ENCODE measurements around the gene HELZ2.

Gene HELZ2

DNA sequence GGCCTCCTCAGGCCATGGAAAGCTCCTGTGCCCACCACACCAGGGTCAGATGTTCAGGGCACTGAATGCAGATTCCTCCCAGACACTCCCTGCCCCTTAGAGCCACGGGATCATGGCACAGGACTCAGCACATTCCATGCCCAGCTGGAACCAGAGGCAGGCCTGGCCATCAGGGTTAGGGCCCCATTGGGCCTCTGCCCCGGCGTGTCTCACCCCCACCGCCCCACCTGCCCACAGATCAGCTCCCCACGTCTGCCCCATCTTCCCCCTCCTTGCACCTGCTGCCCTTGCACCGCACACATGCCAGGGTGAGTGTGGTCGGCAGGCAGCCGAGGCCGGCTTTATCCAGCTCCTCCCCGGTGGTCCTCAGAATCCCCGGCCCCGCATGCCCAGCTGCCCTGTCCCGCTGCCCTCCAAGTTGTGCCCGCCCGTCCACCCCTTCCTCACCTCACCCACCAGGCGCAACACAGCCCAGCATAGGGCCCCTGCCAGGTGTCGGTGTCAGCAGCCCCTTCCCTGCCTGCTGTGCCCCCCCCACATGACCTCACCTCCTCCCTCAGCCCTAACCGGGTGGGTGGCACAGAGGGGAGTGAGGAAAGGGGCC lies 24.3 kb downstream of the HELZ2 start:
- DNase-seq = no peak

DNA sequence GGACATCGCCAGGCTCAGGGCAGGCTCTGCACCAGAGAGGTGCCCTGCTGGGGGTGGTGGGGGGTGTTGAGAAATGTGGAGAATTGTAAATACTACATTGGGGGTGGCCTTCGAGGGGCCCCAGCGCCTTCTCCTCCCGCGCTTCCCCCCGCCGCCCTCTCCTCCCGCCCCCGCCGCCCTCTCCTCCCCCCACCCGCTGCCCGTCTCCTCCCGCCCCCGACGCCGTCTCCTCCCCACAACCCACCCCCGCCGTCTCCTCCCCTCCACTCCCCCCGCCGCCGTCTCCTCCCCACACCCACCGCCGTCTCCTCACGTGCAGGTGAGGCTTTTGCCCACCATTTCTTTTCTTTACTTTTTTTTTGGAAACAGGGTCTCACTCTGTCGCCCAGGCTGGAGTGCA lies 25.0 kb downstream of the HELZ2 start:
- no peak for DNase-seq

- DNase-seq = no peak
These were observed 25.5 kb downstream of the HELZ2 start for GRCh38 chr20:63548542-63548941.

- no peak for DNase-seq
These were observed 26.1 kb downstream of the HELZ2 start, which contains the start of gene SRMS for GRCh38 chr20:63547725-63548480. TSS of gene SRMS (minus strand) at chr20:63547749. CDS start at chr20:63547463, 286 bp downstream.

- DNase-seq = no peak
These were observed 26.9 kb downstream of the HELZ2 start for GRCh38 chr20:63546956-63547724.

DNA sequence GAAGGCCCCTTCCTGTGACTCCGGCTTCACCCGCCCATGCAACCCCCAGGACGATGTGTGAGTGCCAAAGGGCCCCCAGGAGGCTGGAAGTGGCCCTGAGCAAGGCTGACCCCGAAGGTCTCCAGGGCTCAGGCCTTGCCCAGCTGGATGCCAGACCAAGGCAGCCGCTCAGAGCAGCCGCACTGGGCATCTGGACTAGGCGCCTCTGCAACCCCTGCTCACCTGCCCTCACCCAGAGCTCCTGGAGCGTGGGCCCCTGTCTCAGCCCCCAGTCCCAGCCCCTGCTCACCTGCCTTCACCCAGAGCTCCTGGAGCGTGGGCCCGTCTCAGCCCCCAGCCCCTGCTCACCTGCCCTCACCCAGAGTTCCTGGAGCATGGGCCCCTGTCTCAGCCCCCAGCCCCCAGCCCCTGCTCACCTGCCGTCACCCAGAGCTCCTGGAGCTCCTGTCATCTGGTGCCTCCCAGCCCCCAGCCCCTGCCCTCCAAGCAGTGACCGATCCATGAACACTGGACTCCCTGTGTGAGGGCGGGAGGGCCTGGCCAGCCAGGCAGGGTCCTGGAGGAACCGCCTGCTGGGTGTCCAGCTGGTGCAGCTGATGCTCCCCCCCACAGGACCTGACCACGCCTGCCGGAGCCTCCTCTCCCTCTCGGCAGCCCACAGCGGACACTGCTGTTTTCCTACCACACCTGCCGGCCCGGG lies 27.6 kb downstream of the HELZ2 start:
- no peak for DNase-seq

GRCh38 chr20:63545814-63546213 lies 28.2 kb downstream of the HELZ2 start:
- no peak for DNase-seq

- no peak for DNase-seq
These were observed 29.0 kb downstream of the HELZ2 start for GRCh38 chr20:63544958-63545516.

DNA sequence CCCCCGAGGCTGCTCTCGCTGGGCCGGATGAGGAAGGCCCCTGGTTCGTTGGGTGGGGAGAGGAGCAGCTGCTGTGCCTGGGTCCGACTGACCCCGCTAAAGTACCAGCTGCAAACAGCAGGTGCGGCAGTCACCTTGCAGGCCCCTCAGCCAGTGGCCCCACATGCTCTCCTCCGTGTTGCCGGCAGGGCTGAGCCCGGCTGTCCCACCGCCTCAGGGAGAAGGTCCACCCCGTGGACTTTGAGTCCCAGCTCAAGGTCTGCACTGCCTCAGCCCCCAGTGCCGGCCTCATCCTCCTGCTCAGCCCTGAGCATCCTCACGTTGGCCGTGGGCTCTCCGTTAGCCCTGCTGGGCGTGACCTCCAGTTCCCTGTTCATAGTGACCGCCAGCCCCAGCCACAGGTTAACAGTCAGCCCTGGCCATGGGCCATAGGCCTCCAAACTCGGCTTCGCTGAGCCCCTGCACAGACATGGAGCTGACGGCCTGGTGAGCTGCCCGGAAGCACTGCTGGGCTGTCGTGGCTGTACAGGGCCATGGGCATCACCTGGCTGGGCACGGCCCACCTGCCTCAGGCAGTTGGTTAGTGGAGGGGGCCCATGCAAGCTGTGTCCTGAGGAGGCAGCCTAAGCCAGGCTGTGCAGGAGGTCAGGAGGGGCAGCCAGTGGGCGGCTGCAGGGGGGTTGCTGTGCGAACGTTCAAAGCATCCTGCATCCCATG lies 29.6 kb downstream of the HELZ2 start:
- DNase-seq = no peak

DNA sequence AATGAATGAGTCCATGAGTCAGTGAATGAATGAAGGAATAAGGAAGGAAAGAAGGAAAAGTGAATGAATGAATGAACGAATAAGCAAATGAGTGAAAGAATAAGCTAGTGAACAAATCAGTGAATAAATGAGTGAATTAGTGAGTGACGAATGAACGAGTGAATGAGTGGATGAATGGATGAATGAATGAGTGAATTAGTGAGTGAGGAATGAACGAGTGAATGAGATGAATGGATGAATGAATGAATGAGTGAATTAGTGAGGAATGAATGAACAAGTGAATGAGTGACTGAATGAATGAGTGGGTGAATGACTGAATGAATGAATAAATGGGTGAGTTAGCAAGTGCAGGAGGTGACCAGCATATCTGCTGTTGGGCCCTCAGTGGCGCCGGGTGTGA lies 30.3 kb downstream of the HELZ2 start:
- no peak for DNase-seq

- DNase-seq = no peak
These were observed 30.9 kb downstream of the HELZ2 start for GRCh38 chr20:63543131-63543530.

DNA sequence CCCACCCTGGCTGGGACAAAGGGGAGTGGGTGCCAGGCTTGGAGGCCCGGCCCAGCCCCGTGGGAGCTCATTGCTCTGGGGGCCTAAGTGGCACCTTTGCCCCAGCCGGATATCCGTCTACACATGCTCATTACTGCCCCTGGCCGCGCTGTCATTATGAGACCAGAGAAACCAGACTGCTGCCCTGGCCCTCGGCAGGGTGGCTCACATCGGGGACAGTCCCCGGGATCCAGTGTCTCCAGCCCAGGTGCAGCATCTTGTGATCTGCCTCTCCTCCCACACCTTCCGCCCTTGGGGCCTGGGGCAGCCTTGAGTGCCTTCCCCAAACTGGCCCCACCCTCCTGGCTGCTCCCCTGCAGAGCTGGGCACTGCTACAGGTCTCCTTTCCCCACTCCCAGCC lies 31.3 kb downstream of the HELZ2 start:
- no peak for DNase-seq

DNA sequence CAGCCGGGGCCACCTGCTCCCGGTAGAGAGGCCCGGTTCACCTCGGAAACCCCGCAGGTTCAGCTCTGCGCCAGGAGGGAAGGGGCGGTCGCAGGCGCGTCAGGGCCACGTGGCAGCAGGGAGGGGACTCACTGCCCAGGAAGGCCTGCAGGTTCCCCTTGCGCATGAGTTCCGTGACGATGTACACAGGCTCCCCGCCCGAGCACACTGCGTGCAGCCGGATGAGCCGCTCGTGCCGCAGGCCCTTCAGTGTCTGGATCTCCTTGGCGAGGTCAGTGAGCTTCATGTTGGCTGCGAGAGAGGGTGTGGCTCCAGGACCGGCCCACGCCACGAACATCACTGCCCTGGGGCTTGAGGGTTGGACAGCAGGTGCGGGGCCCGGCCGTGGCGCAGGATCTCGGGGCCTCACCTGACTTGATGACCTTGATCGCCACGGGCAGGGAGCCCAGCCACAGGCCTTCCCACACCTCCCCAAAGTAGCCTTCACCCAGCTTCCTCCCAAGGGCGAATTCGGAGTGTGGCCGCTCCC lies 31.9 kb downstream of the HELZ2 start:
- DNase-seq = no peak

- DNase-seq = no peak
These were observed 32.7 kb downstream of the HELZ2 start for GRCh38 chr20:63541371-63541770.

DNA sequence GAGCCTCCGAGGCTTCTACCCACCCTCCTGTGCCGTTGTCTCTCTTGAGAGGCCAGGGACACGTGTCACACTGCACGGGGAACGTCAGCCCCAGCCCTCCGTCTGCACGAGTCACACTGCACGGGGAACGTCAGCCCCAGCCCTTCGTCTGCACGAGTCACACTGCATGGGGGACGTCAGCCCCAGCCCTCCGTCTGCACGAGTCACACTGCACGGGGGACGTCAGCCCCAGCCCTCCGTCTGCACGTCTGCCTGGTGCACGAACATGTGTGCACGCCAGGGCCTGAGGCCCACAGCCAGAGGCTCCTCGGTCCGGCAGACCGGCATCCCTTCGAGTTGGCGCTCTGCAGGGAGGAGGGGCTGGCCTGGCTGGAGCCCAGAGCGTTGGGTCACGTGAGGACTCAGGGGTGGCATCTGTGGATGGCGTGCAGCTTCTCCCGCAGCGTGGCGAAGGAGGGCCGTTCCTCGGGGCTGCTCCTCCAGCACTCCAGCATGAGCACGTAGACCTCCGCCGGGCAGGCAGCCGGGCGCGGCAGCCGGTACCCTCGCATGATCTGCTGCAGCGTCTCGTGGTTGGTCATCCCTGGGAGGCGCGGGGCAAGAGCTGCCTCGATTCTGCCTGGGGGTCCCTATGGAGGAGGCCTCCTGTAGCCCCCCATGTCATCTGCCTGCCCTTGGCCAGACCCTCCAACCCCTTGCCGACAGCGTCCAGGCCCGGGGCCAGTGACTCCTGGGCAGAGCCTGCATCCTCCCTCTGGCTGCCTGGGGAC lies 33.4 kb downstream of the HELZ2 start:
- DNase-seq = no peak

DNA sequence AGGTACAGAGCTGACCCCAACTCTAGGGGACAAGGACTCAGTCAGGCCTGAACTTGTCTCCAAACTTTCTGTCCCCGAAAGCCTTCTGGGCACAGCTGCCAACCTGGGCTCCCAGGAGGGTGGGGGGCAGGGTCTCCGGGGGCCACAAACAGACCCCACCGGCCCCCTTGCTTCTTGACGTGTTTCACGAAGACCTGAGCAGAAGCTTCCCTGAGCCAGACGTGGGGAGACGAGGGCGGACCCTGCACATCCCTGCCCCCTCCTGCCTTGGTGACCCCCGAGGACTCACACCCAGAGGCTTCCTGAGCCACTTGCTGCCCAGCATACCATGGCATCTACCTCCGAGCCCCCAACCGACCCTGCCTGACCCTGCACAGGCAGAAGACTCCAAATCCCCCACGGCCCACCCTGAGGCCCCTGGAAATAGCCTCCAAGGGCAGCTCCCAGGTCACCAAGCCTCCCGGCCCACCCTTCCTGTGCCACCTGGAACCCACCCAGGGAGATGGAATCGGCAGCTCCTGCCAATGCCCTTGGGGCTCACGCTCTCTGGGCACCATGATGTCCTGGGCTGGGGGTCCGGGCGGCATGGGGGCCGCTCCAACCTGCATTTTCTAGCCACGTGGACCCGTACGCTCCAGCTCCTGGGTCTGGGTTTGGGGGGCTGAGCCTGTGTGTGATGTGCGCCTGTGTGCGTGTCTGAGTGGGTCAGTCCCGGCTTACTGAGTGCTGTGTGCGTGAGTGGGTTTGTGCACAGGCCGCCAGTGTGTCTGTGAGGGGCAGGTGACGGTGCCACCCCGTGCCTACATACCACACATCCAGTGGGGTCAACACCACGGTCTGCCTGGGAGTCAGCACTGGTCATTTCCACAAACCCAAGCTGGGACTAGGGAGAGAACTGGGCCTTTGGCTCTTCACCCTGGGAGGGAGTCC lies 34.3 kb downstream of the HELZ2 start:
- no peak for DNase-seq

- no peak for DNase-seq
These were observed 35.0 kb downstream of the HELZ2 start for GRCh38 chr20:63539092-63539430.

DNA sequence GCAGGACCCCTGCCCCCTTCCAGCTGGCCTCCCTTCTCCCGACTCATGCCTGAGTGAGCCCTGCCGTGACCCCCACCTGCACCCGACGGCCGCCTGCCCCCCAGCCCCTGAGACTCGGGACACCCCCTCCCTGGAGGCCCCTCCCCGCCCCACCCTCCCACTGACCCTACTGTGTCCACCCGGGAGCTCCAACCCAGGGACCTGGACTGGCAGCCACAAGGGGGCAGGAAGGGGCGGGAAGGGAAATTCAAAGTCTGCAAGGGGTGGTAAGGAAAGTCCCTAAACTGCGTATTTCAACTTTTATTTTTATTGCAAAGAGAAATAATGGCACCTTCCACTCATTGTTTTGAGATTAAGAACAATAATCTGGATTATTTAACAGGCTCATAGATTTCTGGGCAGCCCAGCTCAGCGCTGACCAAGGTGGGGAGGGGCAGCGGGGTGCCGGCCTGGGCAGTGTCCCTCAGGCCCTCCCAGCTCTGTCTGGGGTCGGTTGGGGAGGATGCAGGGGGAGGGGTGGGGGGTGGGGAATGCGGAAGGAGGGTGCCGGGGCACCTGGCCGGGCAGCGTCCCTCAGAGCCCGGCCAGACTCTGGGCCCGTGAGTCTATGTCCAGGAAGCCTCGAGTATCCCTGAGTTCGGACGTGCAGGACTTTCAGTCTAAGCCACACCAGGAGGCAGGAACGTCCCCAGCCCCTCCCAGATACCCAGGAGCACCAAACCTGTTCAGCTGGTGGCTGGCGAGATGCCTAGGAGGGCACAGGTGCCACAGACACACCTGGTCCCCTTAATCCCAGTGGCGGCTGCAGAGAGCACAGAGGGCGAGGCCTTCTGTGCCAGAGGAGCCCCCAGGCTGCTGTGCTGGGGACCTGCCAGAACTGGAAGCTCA lies 35.6 kb downstream of the HELZ2 start:
- DNase-seq = no peak

Data from NCI-H1048 (cell line).